Psoas muscle (tissue), 8 donors: ENCODE measurements around the gene TFDP1. TPM values are rescaled to one million over a fixed set of nuclear protein-coding genes. Genes with fewer than 3 reads are reported as not detected.

ENCODE experiments used
- ATAC-seq, 4 donors: fragments of 200-7000 bp; cut with Tn5 transposase; one replicate each; pipeline ENCODE4 v1.9.1; 2020; ENCODE audit warnings: moderate library complexity in 3 of 4, mild to moderate bottlenecking in 2 of 4
- DNase-seq, 2 donors: peaks; one replicate each; pipeline ENCODE4 v3.0.0-alpha.2; 2020
- H3K27ac ChIP-seq: fragments of 200-600 bp; one replicate; pipeline ENCODE4 v1.8.0; 2022
- H3K27me3 ChIP-seq, 3 donors: fragments of 200-600 bp in 1 of 3; one replicate each; pipeline versions ENCODE4 v1.6.1 to v1.8.0; 2013 to 2022; ENCODE audit warnings: low read length in 2 of 3, mild to moderate bottlenecking in 2 of 3, moderate library complexity in 1 of 3; ENCODE audit not compliant: insufficient read depth in 3 of 3
- H3K36me3 ChIP-seq, 2 donors: fragments of 200-600 bp in 1 of 2; one replicate each; pipeline versions ENCODE4 v1.6.1 to v1.8.0; 2013 to 2022; ENCODE audit warnings: low read depth in 1 of 2, mild to moderate bottlenecking in 1 of 2, moderate library complexity in 1 of 2; ENCODE audit not compliant: insufficient read depth in 1 of 2
- H3K4me1 ChIP-seq: fragments of 200-600 bp; one replicate; pipeline ENCODE4 v1.8.0; 2022
- H3K4me3 ChIP-seq: fragments of 200-600 bp; one replicate; pipeline ENCODE4 v1.8.0; 2022; ENCODE audit warnings: mild to moderate bottlenecking
- H3K9me3 ChIP-seq: fragments of 200-600 bp; one replicate; pipeline ENCODE4 v1.8.0; 2022
- whole genome bisulfite sequencing, 3 donors: extraction: QIAGEN DNeasy Blood & Tissue Kit; methylation state at CpG; one replicate each; pipeline versions ENCODE4 v1.1.6 to v1.1.7; 2013; 5-methylcytosine and 5-hydroxymethylcytosine counted together
- intact Hi-C, 2 donors: fragments of 100-400 bp; cut with DNase I; formaldehyde crosslinking; loops; one replicate each; pipeline versions ENCODE4 v1.11.0 to v1.14.2; 2022
- polyA plus RNA-seq, 3 donors: library from polyadenylated mRNA; stranded (reverse); fragments of 200-250 nt; gene quantifications; one replicate each; pipeline ENCODE4 v1.2.3, GENCODE V29; 2013
- total RNA-seq, 4 donors: library from RNA; stranded (reverse); fragmentation: NEBNext Ultra II Directional in 2 of 4; extraction: Animal tissue kit (Norgen Biotek cat#: 25700) in 2 of 4; gene quantifications; one replicate each; pipeline versions ENCODE4 v1.2.1 to v1.2.4, GENCODE V29; 2021 to 2023
- TF ChIP-seq, protein P1 (sequence below): fragments of 200-600 bp; IDR thresholded peaks from one replicate; pipeline ENCODE4 v1.8.0; 2022; ENCODE audit warnings: antibody characterized with exemption
- donor health status: healthy with polysubstance abuse.
- donor health status: DM: no; HTN: no; CAD: no; lungs with moderate emphysema.
- donor health status: Bipolar disorder and iron deficiency.
- donor health status: healthy.
- donor health status: DM: yes; HTN: yes; CAD: no.
- donor health status: DM: no; HTN: no; CAD: no.
- donor health status: DM: no; HTN: no; CAD: no.
- donor health status: DM: yes; HTN: yes; CAD: no.

TFDP1 gene
- total and polyA plus RNA-seq, 7 donors: 18.8 to 40.2 (median 31.4) TPM

DNA sequence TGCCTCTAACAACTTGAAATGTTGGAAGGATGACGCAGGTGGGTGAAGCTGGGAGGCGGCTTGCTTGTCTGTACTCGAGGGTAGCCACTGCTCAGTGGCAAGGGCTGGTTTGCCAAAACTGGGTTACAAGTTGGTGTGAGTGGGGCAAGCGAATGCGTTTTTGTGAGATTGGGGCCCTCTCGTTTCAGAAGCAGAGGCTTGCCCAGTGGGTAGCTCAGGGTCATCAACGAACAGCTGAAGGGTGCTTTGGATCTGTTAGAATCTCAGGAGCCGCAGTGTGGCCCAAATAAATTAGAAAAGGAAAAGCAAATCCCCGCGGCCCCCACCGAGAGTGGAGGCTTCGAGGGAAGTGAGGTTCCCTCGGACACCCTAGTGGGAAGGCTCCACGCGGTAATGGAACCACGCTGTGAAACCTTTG, 66.2 kb downstream of the TFDP1 start:
- Histone ChIP-seq H3K36me3 (no peaks in the 10 kb centered on the region), H3K9me3 (no peaks in the 10 kb centered on the region), H3K4me3 (no peak overlapping the region), H3K4me1 (peaks cover 4% of the 10 kb centered on the region), H3K27me3 (no peaks in the 10 kb centered on the region), H3K27ac (no peak overlapping the region)
- TF ChIP-seq, protein P1, sequence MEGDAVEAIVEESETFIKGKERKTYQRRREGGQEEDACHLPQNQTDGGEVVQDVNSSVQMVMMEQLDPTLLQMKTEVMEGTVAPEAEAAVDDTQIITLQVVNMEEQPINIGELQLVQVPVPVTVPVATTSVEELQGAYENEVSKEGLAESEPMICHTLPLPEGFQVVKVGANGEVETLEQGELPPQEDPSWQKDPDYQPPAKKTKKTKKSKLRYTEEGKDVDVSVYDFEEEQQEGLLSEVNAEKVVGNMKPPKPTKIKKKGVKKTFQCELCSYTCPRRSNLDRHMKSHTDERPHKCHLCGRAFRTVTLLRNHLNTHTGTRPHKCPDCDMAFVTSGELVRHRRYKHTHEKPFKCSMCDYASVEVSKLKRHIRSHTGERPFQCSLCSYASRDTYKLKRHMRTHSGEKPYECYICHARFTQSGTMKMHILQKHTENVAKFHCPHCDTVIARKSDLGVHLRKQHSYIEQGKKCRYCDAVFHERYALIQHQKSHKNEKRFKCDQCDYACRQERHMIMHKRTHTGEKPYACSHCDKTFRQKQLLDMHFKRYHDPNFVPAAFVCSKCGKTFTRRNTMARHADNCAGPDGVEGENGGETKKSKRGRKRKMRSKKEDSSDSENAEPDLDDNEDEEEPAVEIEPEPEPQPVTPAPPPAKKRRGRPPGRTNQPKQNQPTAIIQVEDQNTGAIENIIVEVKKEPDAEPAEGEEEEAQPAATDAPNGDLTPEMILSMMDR: no peak
- intact Hi-C loops: no loop called here
- WGBS, 3 donors: 88 to 95% (median 92%) methylated on average over 16 of the region's 16 CpGs
- ATAC-seq (no peak), DNase-seq (no peak)

DNA sequence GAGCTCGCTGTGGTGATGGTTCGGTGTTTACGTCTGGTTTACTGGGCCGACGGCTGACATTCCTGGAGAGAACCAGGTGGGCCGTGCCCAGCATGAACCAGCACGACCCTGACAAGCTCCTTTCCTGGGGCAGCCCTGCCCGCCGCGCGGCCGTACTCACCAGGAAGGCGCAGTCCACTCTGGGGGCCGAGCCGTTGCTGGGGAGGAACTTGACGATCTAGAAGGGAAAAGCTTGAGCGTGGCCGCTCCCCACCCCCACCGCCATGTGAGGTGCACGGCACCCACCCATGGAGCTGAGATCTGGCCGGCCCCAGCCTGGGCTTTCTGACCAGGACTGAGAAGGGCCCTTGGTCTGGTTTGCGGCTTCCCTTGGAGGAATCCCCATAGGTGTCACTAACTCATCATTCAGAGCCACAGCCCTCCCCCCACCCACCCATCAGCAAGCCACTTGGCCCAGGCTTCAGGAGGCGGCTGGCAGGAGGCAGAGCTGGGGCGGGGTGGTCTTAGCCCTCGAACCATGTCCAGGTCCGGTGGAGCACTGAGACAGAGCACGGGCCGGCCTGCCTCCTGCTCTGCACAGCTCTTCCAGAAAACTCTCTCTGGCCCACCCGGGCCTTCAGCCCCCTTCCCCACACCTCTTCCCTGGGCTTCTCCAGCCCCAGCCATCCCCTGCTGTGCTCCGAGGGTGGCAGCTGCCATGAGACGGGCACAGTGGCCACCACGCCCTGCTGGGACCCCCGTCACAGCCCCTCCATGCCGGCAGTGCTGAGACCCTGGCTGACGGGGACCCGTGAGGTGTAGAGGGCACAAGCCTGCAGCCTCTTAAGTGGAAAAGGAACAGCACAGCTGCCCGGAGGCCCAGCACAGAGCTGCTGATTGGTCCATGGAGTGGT, 67.2 kb downstream of the TFDP1 start:
- Histone ChIP-seq H3K36me3 (no peaks in the 10 kb centered on the region), H3K4me1 (peaks cover 4% of the 10 kb centered on the region), H3K9me3 (no peaks in the 10 kb centered on the region), H3K27ac (no peak overlapping the region), H3K4me3 (no peak overlapping the region), H3K27me3 (no peaks in the 10 kb centered on the region)
- TF ChIP-seq, protein P1: no peak
- DNase-seq (peak in 1 of 2 donors; percentile 47), ATAC-seq (no peak)
- 89 to 90% (median 89%) methylated on average over 32 to 37 of the region's 37 CpGs for WGBS, 3 donors
- intact Hi-C loops: no loop called here

DNA sequence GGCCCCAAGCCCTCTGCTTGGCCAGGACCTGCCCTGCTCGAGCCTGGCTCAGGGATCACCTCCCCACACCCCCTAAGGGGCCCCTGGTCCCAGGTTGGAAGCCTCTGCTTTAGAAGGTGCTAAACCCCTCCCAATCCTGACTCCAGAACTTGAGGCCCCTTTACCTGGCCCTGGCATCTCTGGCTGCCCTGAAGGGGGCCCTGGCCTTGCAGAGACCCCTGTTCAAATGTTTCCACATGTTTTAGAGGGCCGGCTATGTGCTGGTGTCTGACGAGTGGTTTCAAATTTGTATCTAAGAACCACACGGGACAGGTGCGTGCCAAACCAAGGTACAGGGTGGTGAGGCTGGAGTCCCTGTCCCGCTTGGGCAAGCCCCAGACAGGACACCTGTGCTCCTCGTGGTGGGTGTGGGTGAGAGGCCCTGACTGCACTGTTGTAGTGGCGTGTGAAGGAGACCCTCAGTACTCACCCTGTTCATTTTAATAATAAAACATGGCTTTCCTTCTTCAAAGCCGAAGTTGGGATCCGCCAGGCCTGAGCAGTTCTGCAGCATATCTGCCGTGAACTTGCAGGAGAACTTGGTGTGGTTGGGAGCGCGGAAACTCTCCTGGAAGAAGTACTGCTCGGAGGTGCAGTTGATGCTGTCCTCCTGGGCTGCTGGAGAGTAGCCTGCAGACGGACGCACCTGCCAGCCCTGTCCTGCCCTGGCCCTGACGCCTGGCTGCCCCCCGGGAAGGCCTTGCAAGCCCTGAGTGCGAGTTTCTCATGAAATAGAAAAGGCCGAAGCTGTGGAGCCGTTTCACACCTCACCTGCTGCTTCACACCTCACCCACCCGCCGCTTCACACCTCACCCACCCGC, 68.1 kb downstream of the TFDP1 start:
- Histone ChIP-seq H3K27ac (no peak overlapping the region), H3K27me3 (no peaks in the 10 kb centered on the region), H3K4me3 (no peak overlapping the region), H3K36me3 (no peaks in the 10 kb centered on the region), H3K9me3 (no peaks in the 10 kb centered on the region), H3K4me1 (peaks cover 4% of the 10 kb centered on the region)
- intact Hi-C loops: no loop called here
- 89 to 92% (median 91%) methylated on average over 24 of the region's 24 CpGs for WGBS, 3 donors
- TF ChIP-seq, protein P1: no peak
- peak in 1 of 2 donors; percentile 47 for DNase-seq
- ATAC-seq: no peak

DNA sequence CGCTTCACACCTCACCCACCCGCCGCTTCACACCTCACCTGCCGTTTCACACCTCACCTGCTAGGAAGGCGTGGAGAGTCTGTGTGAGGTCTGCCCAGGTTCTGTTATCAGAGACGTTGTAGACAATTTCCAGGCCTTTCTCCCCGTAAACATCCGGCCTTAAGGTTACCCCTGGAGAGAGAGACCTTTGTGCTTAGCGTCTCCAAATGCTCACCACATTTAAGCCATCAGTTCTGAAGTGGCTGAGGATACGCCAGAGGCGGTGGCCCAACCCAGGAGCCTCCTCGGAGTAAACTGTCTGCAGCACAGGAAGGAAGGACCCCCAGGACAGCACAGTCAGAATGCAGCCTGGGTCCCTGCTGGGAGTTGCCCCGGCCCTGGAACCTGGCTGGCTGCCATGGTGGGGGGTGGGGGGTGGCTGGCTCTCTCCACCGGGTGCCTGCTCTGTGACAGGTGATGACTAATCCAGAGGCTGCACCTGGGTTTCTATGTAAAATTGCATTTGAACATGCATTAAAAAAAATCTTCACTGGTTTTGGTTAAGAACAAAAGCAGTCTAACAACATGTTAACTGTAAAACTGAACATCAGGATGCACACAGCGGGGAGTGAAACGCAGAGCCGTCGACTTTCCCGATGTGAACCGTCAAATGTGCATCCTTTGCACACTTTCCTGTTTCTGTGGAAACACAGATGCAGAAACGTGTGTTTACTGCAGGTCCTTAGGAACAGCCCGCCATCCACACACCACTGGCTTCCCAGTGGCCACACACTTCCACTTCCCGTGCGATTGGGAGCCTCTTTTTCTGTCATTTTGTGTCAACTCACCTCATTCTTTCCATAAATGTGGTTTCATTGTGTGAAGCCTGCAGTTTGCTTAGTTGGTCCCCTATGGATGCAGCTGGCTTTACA, 69.0 kb downstream of the TFDP1 start:
- Histone ChIP-seq H3K4me1 (no peaks in the 10 kb centered on the region), H3K9me3 (no peaks in the 10 kb centered on the region), H3K27me3 (peaks cover 0 to 1% (median 0%) of the 10 kb centered on the region in 3 donors), H3K36me3 (no peaks in the 10 kb centered on the region), H3K27ac (no peak overlapping the region), H3K4me3 (no peak overlapping the region)
- ATAC-seq (no peak), DNase-seq (peak in 1 of 2 donors; percentile 50)
- TF ChIP-seq, protein P1: no peak
- WGBS, 3 donors: 49 to 57% (median 57%) methylated on average over 24 of the region's 24 CpGs
- intact Hi-C loops: no loop called here
